Activated T-cell treated with anti-CD3 and anti-CD28 coated beads, Interleukin-2, amount 50 U/mL, for 72 hours (primary cell): ENCODE measurements around the gene PHKG2. TPM values are rescaled to one million over a fixed set of nuclear protein-coding genes. Genes with fewer than 3 reads are reported as not detected.

Source experiments
- ATAC-seq, 2 donors: fragments of 150-1000 bp; cut with Tn5 transposase; replicated peaks in 1 of 2; 2 replicates each; pipeline ENCODE4 v1.10.0; 2021; ENCODE audit warnings: moderate library complexity in 2 of 2, mild to moderate bottlenecking in 1 of 2
- DNase-seq, 2 donors: peaks; one replicate each; pipeline ENCODE4 v3.0.0; 2021 to 2022; ENCODE audit warnings: mixed read lengths in 1 of 2
- H3K27ac Mint-ChIP-seq: one replicate; pipeline ENCODE4 v1.8.0; 2022; ENCODE audit warnings: mild to moderate bottlenecking, moderate library complexity, mixed read lengths
- H3K27me3 Mint-ChIP-seq: one replicate; pipeline ENCODE4 v1.8.0; 2022; ENCODE audit warnings: low read depth, mixed read lengths
- H3K36me3 Mint-ChIP-seq, 2 donors: one replicate each; pipeline ENCODE4 v1.8.0; 2022; ENCODE audit warnings: mixed read lengths in 2 of 2, mild to moderate bottlenecking in 1 of 2; ENCODE audit not compliant: insufficient read depth in 2 of 2
- H3K4me1 Mint-ChIP-seq: one replicate; pipeline ENCODE4 v1.8.0; 2022; ENCODE audit warnings: low read depth, mixed read lengths
- H3K4me3 Mint-ChIP-seq, 2 donors: one replicate each; pipeline ENCODE4 v1.8.0; 2022; ENCODE audit warnings: mild to moderate bottlenecking in 2 of 2, mixed read lengths in 2 of 2, moderate library complexity in 2 of 2
- H3K9me3 Mint-ChIP-seq, 2 donors: one replicate each; pipeline ENCODE4 v1.8.0; 2022; ENCODE audit warnings: mixed read lengths in 2 of 2
- total RNA-seq, 2 donors: library from RNA; stranded (reverse); gene quantifications; one replicate each; pipeline ENCODE4 v1.2.3, GENCODE V29; 2022

The PHKG2 gene
- total RNA-seq, 2 donors from 2014 or later = 38.0 to 38.5 TPM

DNA sequence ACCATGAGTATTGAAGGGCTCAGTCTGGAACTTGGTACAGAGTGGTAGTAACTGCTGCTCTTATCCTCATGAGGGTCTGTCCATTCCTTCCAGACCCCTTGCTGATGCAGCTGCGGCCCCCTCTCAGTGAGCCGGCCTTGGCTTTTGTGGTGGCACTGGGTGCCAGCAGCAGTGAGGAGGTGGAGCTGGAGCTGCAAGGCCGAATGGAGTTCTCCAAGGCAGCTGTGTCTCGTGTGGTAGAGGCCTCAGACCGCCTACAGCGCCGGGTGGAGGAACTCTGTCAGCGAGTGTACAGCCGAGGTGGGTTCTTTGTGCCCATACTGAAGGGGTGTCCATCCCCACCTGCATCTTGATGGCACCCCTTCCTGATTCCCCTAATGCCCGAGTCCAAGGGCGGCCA, 15.9 kb downstream of the PHKG2 start:
- ATAC-seq (no peak), DNase-seq (no peak)
- Mint-ChIP-seq H3K36me3 (peaks cover 7 to 26% of the 10 kb centered on the region in 2 donors), H3K27ac (peak overlapping the region; percentile 58), H3K27me3 (no peaks in the 10 kb centered on the region), H3K4me3 (peak overlapping the region; percentile 93 to 97), H3K4me1 (peaks cover 28% of the 10 kb centered on the region), H3K9me3 (no peaks in the 10 kb centered on the region)

DNA sequence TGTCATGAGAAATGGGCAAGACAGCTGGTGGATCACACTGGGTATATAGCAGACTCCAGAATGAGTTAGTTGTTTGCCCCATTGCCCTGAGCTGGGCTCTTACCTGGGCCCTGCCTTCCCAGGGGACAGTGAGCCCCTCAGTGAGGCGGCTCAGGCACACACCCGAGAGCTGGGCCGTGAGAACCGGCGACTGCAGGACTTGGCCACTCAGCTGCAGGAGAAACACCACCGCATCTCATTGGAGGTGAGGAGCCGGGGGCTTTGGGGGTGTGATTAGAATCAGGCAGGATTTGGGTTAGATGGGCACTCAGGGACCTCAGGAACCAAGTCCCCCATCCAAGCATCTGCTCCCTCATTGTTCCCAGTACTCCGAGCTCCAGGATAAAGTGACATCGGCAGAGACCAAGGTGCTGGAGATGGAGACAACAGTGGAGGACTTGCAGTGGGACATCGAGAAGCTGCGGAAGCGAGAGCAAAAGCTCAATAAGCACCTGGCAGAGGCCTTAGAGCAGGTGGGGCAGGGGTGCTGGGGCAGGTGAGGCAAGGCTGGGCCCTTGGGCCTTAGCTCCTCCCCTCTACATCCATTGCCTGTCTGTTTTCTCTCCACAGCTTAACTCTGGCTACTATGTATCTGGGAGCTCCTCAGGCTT, 16.7 kb downstream of the PHKG2 start:
- Mint-ChIP-seq H3K27me3 (no peaks in the 10 kb centered on the region), H3K4me3 (no peak overlapping the region), H3K4me1 (peaks cover 28% of the 10 kb centered on the region), H3K36me3 (peaks cover 7 to 26% of the 10 kb centered on the region in 2 donors), H3K27ac (no peak overlapping the region), H3K9me3 (no peaks in the 10 kb centered on the region)
- DNase-seq = no peak
- no peak for ATAC-seq

DNA sequence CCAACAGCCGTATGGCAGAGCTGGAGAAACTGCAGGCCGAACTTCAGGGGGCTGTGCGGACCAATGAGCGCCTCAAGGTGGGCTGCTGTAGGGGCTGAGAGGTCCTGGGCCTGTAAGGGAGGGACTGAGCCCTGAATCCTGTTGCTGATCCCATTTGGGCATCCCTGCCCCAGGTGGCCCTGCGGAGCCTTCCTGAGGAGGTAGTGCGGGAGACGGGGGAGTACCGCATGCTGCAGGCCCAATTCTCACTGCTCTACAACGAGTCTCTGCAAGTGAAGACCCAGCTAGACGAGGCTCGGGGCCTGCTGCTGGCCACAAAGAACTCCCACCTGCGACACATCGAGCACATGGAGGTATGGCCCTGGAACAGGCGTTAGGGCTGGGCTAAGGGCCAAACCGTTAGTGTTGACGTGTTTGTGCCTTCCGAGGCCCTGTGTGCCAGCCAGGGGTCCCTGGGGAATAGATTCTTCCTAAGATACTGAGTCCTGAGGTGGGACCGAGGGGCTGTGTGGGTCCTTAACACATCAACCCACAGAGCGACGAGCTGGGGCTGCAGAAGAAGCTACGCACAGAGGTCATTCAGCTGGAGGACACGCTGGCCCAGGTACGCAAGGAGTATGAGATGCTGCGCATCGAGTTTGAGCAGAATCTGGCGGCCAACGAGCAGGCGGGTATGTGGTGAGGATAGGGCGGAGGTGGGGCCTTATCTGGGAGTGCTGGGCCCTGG, 18.1 kb downstream of the PHKG2 start:
- Mint-ChIP-seq H3K4me3 (no peak overlapping the region), H3K4me1 (peaks cover 17% of the 10 kb centered on the region), H3K27ac (peak overlapping the region; percentile 58), H3K36me3 (peaks cover 7 to 29% of the 10 kb centered on the region in 2 donors), H3K9me3 (no peaks in the 10 kb centered on the region), H3K27me3 (no peaks in the 10 kb centered on the region)
- DNase-seq = no peak
- ATAC-seq = no peak

GRCh38 chr16:30766933-30767284, 18.7 kb downstream of the PHKG2 start:
- no peak overlapping the region for H3K4me3 Mint-ChIP-seq
- peaks cover 19% of the 10 kb centered on the region for H3K4me1 Mint-ChIP-seq
- H3K36me3 Mint-ChIP-seq = peaks cover 8 to 30% of the 10 kb centered on the region in 2 donors
- ATAC-seq (no peak), DNase-seq (no peak)
- no peak overlapping the region for H3K27ac Mint-ChIP-seq
- no peaks in the 10 kb centered on the region for H3K9me3 Mint-ChIP-seq
- H3K27me3 Mint-ChIP-seq = no peaks in the 10 kb centered on the region

DNA sequence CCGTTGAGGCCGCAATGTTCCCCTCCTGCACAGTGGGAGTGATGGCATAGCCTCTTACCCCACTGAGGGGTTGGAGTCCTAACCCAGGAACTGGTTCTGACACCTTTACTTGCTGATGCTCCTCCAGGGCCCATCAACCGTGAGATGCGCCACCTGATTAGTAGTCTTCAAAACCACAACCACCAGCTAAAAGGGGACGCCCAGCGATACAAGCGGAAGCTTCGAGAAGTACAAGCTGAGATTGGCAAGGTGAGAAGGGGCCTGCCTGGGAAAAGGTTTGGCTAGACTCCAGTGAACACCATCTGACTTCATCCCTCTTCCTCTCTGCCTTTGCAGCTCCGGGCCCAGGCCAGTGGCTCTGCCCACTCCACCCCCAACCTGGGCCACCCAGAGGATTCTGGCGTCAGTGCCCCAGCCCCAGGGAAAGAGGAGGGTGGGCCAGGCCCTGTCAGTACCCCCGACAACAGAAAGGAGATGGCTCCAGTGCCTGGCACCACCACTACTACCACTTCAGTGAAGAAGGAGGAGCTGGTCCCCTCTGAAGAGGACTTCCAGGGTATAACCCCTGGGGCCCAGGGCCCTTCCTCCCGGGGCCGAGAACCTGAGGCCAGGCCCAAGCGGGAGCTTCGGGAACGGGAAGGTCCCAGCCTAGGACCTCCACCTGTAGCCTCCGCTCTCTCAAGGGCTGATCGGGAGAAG, 19.7 kb downstream of the PHKG2 start:
- H3K27ac Mint-ChIP-seq = no peak overlapping the region
- no peaks in the 10 kb centered on the region for H3K27me3 Mint-ChIP-seq
- no peaks in the 10 kb centered on the region for H3K9me3 Mint-ChIP-seq
- DNase-seq (no peak), ATAC-seq (no peak)
- peaks cover 24% of the 10 kb centered on the region for H3K4me1 Mint-ChIP-seq
- peaks cover 6 to 37% of the 10 kb centered on the region in 2 donors for H3K36me3 Mint-ChIP-seq
- no peak overlapping the region for H3K4me3 Mint-ChIP-seq

DNA sequence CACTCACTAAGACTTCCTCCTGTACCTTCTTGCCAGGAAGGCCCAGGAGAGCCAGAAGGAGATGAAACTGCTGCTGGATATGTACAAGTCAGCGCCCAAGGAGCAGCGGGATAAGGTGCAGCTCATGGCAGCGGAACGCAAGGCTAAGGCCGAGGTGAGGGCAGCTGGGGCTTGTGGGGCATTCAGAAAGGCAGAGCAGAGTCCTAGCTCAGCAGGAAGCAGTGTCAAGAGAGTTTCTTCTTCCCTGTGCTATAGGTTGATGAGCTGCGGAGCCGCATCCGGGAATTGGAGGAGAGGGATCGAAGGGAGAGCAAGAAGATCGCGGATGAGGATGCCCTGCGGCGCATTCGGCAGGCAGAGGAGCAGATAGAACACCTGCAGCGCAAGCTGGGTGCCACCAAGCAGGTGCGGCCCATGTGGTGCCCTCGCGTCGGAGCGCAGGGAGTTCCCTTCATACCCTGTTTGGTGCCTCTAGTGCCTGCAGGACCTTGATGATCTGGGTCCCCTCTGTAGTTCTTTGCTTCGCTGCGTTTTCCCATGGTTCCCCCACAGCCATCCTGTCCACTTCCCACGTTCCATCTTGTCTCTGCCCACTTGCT, 20.5 kb downstream of the PHKG2 start:
- Mint-ChIP-seq H3K27ac (no peak overlapping the region), H3K4me3 (no peak overlapping the region)

GRCh38 chr16:30769379-30770089, 21.3 kb downstream of the PHKG2 start:
- Mint-ChIP-seq H3K4me3 (no peak overlapping the region), H3K27me3 (no peaks in the 10 kb centered on the region), H3K4me1 (peaks cover 15% of the 10 kb centered on the region), H3K9me3 (no peaks in the 10 kb centered on the region), H3K27ac (no peak overlapping the region), H3K36me3 (peaks cover 5 to 35% of the 10 kb centered on the region in 2 donors)
- ATAC-seq (no peak), DNase-seq (no peak)

More for the DNA sequence above, 20.5 kb downstream of the PHKG2 start:
- no peaks in the 10 kb centered on the region for H3K9me3 Mint-ChIP-seq
- no peaks in the 10 kb centered on the region for H3K27me3 Mint-ChIP-seq
- peaks cover 5 to 37% of the 10 kb centered on the region in 2 donors for H3K36me3 Mint-ChIP-seq
- no peak for DNase-seq
- no peak for ATAC-seq
- H3K4me1 Mint-ChIP-seq = peaks cover 17% of the 10 kb centered on the region

GRCh38 chr16:30771726-30772125, 23.5 kb downstream of the PHKG2 start:
- no peak for DNase-seq
- H3K27ac Mint-ChIP-seq = no peak overlapping the region
- peaks cover 27% of the 10 kb centered on the region for H3K4me1 Mint-ChIP-seq
- no peaks in the 10 kb centered on the region for H3K9me3 Mint-ChIP-seq
- no peak overlapping the region for H3K4me3 Mint-ChIP-seq
- H3K36me3 Mint-ChIP-seq = peaks cover 5 to 30% of the 10 kb centered on the region in 2 donors
- no peaks in the 10 kb centered on the region for H3K27me3 Mint-ChIP-seq
- ATAC-seq = no peak

- Mint-ChIP-seq H3K27me3 (no peaks in the 10 kb centered on the region), H3K4me1 (peaks cover 37% of the 10 kb centered on the region), H3K9me3 (no peaks in the 10 kb centered on the region), H3K27ac (no peak overlapping the region), H3K4me3 (no peak overlapping the region), H3K36me3 (peaks cover 3 to 22% of the 10 kb centered on the region in 2 donors)
- no peak for DNase-seq
- no peak for ATAC-seq
These were observed 25.6 kb downstream of the PHKG2 start for GRCh38 chr16:30773826-30774225.

DNA sequence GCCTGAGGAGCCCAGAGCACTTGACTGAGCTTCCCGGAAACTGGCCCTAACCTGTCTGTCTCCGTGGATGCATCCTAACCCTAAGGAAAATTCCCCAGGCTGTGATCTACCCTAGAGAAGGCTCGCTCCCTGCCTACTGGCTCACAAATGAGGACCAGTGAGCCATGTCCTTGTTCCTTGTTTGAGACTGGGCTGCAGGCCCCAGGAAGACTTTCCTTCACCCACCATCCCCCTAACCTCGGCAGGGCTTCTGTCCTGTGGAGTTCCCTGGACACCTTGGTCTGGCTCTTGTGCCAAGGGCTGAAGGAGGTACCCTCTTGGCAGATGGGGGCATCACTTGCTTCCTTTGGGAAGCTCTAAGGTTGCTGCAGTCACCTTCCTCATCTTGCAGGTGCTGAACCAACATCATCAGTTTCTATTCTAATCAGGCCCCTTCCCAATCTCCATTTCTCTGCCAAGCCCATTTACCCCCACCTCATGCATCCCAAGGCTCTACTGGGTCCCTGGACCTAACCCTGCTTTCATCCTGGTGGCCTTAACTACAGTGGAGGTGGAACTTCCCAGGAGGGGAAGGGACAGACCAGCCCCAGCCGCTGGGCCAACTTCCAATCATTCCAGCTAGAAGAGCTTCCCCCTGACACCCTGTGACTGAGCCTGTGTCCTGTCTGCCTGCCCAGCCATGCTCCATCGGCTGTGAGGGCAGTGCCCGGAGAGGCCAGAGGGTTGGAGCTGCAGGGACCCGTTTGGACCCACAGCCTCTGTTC, 26.3 kb downstream of the PHKG2 start:
- no peak for ATAC-seq
- DNase-seq = no peak
- peaks cover 37% of the 10 kb centered on the region for H3K4me1 Mint-ChIP-seq
- no peaks in the 10 kb centered on the region for H3K9me3 Mint-ChIP-seq
- no peaks in the 10 kb centered on the region for H3K27me3 Mint-ChIP-seq
- H3K4me3 Mint-ChIP-seq = peak overlapping the region; percentile 77 to 91
- H3K27ac Mint-ChIP-seq = no peak overlapping the region
- H3K36me3 Mint-ChIP-seq = peaks cover 3 to 19% of the 10 kb centered on the region in 2 donors

GRCh38 chr16:30775131-30775391, 26.8 kb downstream of the PHKG2 start:
- Mint-ChIP-seq H3K27me3 (no peaks in the 10 kb centered on the region), H3K4me1 (peaks cover 37% of the 10 kb centered on the region), H3K9me3 (no peaks in the 10 kb centered on the region), H3K36me3 (peaks cover 3 to 19% of the 10 kb centered on the region in 2 donors), H3K27ac (no peak overlapping the region), H3K4me3 (peak overlapping the region; percentile 77 to 91)
- DNase-seq (no peak), ATAC-seq (no peak)

DNA sequence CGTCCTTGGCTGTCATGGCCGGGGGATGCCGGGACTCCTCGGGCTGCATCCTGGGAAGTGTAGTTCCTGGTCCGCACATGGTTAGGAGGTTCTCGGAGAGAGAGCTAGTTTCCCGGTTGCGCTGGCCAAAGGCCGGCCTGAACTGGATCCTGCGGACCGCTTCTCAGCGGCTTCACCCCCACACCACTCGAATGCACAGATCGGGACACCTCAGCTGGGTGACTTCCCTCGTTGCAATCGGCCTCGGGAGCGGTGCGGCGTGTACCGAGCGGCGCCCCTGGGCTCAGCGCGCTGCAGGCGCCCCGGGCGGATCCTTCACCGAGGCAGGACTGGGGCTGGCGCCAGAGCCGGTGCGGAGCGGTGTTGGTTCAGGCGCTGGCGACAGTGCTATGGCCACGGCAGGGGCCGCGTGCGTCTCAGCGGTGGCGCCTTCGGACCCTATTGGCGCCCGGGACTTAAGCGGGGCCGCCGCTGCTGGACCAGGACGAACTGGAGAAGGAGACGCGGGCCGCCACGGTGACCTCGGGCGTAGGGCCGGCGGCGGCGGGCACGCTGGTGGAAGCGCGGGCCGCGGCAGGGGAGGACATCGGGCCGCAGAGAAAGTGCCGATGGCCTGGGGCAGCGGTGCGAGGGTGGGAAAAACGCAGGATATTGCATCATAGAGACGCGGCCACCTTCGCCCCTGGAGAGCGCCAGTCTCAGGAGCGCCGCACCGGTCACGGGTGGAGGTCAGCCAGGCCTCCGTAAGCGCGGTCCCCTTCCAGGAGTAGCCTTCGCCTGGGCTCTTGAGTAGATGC, 27.4 kb downstream of the PHKG2 start:
- Mint-ChIP-seq H3K4me1 (peaks cover 37% of the 10 kb centered on the region), H3K36me3 (peaks cover 3 to 19% of the 10 kb centered on the region in 2 donors), H3K4me3 (peak overlapping the region; percentile 77 to 91), H3K9me3 (no peaks in the 10 kb centered on the region), H3K27me3 (no peaks in the 10 kb centered on the region), H3K27ac (no peak overlapping the region)
- DNase-seq (peak; percentile 60 to 64), ATAC-seq (peak; percentile 73 to 78)
